Spleen (tissue), 11 donors: ENCODE results near the gene TMEM92. TPM values are rescaled to one million over a fixed set of nuclear protein-coding genes. Genes with fewer than 3 reads are reported as not detected.

Source experiments
- DNase-seq: peaks from one replicate; pipeline ENCODE4 v3.0.0-alpha.2; 2020
- H3K27ac ChIP-seq, 8 donors: fragments of 200-600 bp; sonication (generic) in 7 of 8; 1 replicate in 4 of 8; 2 replicates in 4 of 8; pipeline versions ENCODE4 v1.5.0 to v1.8.0; 2016 to 2021; ENCODE audit warnings: inconsistent platforms in 4 of 8, mild to moderate bottlenecking in 4 of 8, moderate library complexity in 1 of 8
- H3K27me3 ChIP-seq, 7 donors: fragments of 200-600 bp; sonication (generic) in 6 of 7; replicated peaks in 1 of 7; 1 replicate in 4 of 7; 2 replicates in 3 of 7; pipeline versions ENCODE4 v1.5.0 to v1.8.0; 2016 to 2021; ENCODE audit warnings: inconsistent platforms in 3 of 7, mild to moderate bottlenecking in 1 of 7
- H3K36me3 ChIP-seq, 6 donors: fragments of 200-600 bp; sonication (generic) in 5 of 6; 1 replicate in 4 of 6; 2 replicates in 2 of 6; pipeline versions ENCODE4 v1.5.0 to v1.8.0; 2016 to 2021; ENCODE audit warnings: inconsistent platforms in 2 of 6
- H3K4me1 ChIP-seq, 6 donors: fragments of 200-600 bp; sonication (generic) in 5 of 6; 1 replicate in 3 of 6; 2 replicates in 3 of 6; pipeline versions ENCODE4 v1.5.0 to v1.8.0; 2016 to 2021; ENCODE audit warnings: inconsistent platforms in 3 of 6
- H3K4me3 ChIP-seq, 8 donors: fragments of 200-600 bp; sonication (generic) in 7 of 8; 1 replicate in 4 of 8; 2 replicates in 4 of 8; pipeline versions ENCODE4 v1.5.0 to v1.8.0; 2016 to 2021; ENCODE audit warnings: inconsistent platforms in 4 of 8, mild to moderate bottlenecking in 4 of 8, moderate library complexity in 2 of 8
- H3K9me3 ChIP-seq, 8 donors: fragments of 200-600 bp; sonication (generic) in 7 of 8; 1 replicate in 4 of 8; 2 replicates in 4 of 8; pipeline versions ENCODE4 v1.5.0 to v1.8.0; 2016 to 2021; ENCODE audit warnings: inconsistent platforms in 4 of 8
- CTCF ChIP-seq, 11 experiments: fragments of 200-600 bp in 7 of 11; fragments of 450-650 bp in 4 of 11; sonication (generic) in 4 of 11; IDR thresholded peaks in 8 of 11; conservative IDR thresholded peaks in 3 of 11; 1 replicate in 7 of 11; 2 replicates in 4 of 11; pipeline versions ENCODE4 v1.4.0 to v1.8.0; 2016 to 2021; ENCODE audit warnings: antibody characterized with exemption in 11 of 11, inconsistent platforms in 4 of 11, mild to moderate bottlenecking in 1 of 11
- POLR2A ChIP-seq, 3 donors: fragments of 450-650 bp; IDR thresholded peaks; one replicate each; pipeline ENCODE4 v1.5.1; 2017; ENCODE audit warnings: antibody characterized with exemption in 3 of 3, mild to moderate bottlenecking in 1 of 3
- POLR2AphosphoS5 ChIP-seq, 3 donors: sonication (generic); formaldehyde crosslinking; IDR thresholded peaks; one replicate each; pipeline ENCODE4 v1.5.1; 2017; ENCODE audit warnings: antibody characterized with exemption in 3 of 3
- WGBS, 5 donors: extraction: QIAGEN DNeasy Blood & Tissue Kit in 3 of 5; methylation state at CpG; one replicate each; pipeline versions ENCODE4 v1.1.5 to v1.1.7; 2013 to 2018; 5-methylcytosine and 5-hydroxymethylcytosine counted together
- intact Hi-C: fragments of 100-400 bp; cut with DNase I; formaldehyde crosslinking; loops from one replicate; pipeline ENCODE4 v1.15.0; 2023; ENCODE audit warnings: low total_unique reads
- polyA plus RNA-seq, 3 donors: library from polyadenylated mRNA; stranded (reverse); fragments of 200-250 nt; gene quantifications; one replicate each; pipeline ENCODE4 v1.2.1, GENCODE V29; 2013
- total RNA-seq, 7 donors: library from RNA; depleted of rRNA in 3 of 7; stranded (reverse); fragments of >200 nt in 3 of 7; fragmentation: NEBNext Ultra II Directional in 4 of 7; extraction: Animal tissue kit (Norgen Biotek cat#: 25700) in 4 of 7; gene quantifications; one replicate each; pipeline versions ENCODE4 v1.1.0 to v1.2.1, GENCODE V29; 2016 to 2021
- donor health status: healthy with polysubstance abuse.
- donor health status: DM: no; HTN: no; CAD: no; lungs with moderate emphysema.
- donor health status: DM: no; HTN: no; CAD: no.
- donor health status: Bipolar disorder and iron deficiency.
- donor health status: healthy.
- donor health status: DM: no; HTN: no; CAD: no.
- donor health status: DM: yes; HTN: yes; CAD: no.

The TMEM92 gene
- total and polyA plus RNA-seq, 10 donors: 0.06 to 0.49 (median 0.44) TPM; not detected in 7

DNA sequence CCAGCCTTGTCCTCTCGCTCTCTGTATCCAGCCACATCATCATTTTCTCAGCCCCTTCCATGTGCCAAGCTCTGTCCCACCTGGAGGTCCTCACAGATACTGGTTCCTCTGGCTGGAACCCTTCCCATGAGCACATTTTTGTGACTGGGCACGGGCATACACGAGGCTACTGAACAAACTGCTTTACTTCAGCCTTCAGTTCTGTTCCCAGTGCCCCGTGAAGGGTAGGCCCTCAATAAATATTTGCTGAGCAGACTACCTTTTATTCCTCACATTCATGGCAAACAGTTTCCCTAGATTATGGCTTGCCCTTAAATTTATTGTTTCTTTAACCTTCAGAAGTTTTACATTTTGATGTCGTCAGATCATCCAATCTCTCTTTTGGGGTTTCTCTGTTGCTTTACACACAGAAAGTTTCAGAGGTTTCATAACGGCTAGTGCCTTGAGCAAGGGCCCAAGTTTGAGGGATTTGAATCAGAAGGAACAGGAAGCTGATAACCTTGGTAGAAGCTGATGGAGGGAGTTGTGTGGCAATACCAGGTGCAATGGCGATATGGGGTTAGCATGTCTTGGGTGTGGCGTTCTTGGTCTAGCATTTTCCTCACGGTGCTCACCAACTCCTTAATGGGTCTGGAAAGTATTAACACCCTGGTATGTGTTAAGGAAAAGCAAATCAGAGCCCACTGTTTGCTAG is 27.8 kb downstream of the TMEM92 start:
- Histone ChIP-seq H3K9me3 (no peaks in the 10 kb centered on the region), H3K27me3 (peaks cover 0 to 10% (median 0%) of the 10 kb centered on the region in 7 donors), H3K4me1 (peaks cover 0 to 11% (median 0%) of the 10 kb centered on the region in 6 donors), H3K27ac (no peak overlapping the region), H3K4me3 (no peak overlapping the region), H3K36me3 (no peaks in the 10 kb centered on the region)
- WGBS, 5 donors: 53 to 74% (median 66%) methylated on average over 9 of the region's 9 CpGs
- TF ChIP-seq CTCF (IDR thresholded peaks at IDR 0.05 in 8 of 11, conservative IDR thresholded peaks at IDR 0.05 in 3 of 11): no peak
- TF ChIP-seq POLR2A (IDR thresholded peaks at IDR 0.05): no peak
- TF ChIP-seq POLR2AphosphoS5 (IDR thresholded peaks at IDR 0.05): no peak
- no peak for DNase-seq
- intact Hi-C loops: no loop called here

GRCh38 chr17:50303051-50303450 is 28.8 kb downstream of the TMEM92 start:
- peaks cover 0 to 6% (median 0%) of the 10 kb centered on the region in 6 donors for H3K4me1 ChIP-seq
- DNase-seq: no peak
- intact Hi-C loops: no loop called here
- H3K4me3 ChIP-seq: no peak overlapping the region
- no peak for TF ChIP-seq CTCF (IDR thresholded peaks at IDR 0.05 in 8 of 11, conservative IDR thresholded peaks at IDR 0.05 in 3 of 11)
- no peaks in the 10 kb centered on the region for H3K9me3 ChIP-seq
- WGBS, 5 donors: 91 to 94% (median 92%) methylated on average over 11 of the region's 11 CpGs
- no peaks in the 10 kb centered on the region for H3K36me3 ChIP-seq
- peaks cover 0 to 10% (median 0%) of the 10 kb centered on the region in 7 donors for H3K27me3 ChIP-seq
- H3K27ac ChIP-seq: no peak overlapping the region

DNA sequence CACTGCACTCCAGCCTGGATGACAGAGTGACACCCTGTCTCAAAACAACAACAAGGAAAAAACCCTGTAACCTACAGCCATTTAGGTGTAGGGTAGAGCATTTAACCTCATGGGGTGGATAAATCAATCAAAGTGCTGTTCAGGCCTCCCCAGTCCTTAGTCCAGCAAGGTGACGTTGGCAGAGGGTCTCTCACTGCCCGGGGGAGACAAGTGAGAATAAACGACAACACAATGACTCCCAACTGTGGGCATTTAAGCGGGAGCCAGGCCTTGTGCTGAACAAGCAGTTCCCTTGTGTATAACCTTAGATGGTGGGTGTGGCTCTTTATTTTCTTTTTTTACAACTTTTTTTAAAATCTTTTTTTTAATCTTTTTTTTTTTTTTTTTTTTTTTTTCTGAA is 29.3 kb downstream of the TMEM92 start:
- intact Hi-C loops: no loop called here

More for the DNA sequence above, 29.3 kb downstream of the TMEM92 start:
- TF ChIP-seq POLR2A (IDR thresholded peaks at IDR 0.05): no peak
- TF ChIP-seq CTCF (IDR thresholded peaks at IDR 0.05 in 8 of 11, conservative IDR thresholded peaks at IDR 0.05 in 3 of 11): no peak
- TF ChIP-seq POLR2AphosphoS5 (IDR thresholded peaks at IDR 0.05): no peak
- Histone ChIP-seq H3K4me1 (peaks cover 0 to 6% (median 0%) of the 10 kb centered on the region in 6 donors), H3K36me3 (no peaks in the 10 kb centered on the region), H3K9me3 (no peaks in the 10 kb centered on the region), H3K4me3 (no peak overlapping the region), H3K27me3 (peaks cover 0 to 10% (median 0%) of the 10 kb centered on the region in 7 donors), H3K27ac (no peak overlapping the region)
- WGBS, 5 donors: 83 to 95% (median 92%) methylated on average over 4 of the region's 4 CpGs
- DNase-seq: no peak
